HG03103 (cell line): ENCODE results near the gene SLC4A5.
"Not testable (repeated sequence)": the region's sequence is repeated elsewhere in the genome, so short reads cannot be mapped to it uniquely, and the experiment has no call there.

Experiments
- ATAC-seq: cut with Tn5 transposase; IDR thresholded peaks from one replicate; pipeline ENCODE4 v1.9.1; 2021; ENCODE audit warnings: low read depth; ENCODE audit not compliant: unreplicated experiment

Gene SLC4A5

DNA sequence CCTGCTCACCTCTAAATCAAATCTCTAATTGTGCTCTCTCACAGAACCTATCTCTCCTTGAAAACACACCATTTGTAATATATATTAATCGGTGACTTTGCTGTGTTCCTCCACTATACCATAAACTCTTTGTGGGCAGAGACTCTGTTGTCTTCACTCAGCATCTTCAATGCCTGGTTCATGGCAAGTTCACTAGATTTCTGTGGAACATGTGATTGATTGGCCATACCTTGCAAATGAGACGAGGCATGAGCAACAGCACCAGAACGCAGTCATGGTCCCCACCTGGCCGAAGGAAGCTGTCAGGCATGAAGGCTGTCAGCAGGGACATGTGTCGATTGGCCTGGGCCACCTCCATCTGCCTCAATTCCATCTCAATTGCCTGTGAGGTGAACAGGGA lies 25.3 kb upstream of the SLC4A5 start:
- ATAC-seq: no peak

DNA sequence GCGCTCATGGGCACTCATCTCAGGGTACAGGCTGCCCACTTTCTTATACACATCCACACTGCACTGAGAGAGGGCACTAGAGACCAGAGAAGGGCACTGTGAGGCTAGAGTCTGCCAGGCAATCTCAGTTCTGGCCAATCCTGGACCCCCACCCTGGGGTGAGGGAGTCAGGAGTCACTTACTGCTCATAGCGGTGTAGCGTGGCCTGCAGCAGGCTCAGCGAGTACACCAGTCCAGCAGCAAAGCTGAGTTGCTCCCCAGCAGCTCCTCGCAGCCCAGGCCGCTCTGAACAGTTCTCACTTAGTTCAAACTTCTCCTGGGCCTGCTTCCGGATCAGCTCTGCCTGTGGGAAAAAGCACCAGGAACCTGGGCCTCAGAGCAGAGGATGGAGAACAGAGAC lies 24.6 kb upstream of the SLC4A5 start:
- ATAC-seq: no peak

DNA sequence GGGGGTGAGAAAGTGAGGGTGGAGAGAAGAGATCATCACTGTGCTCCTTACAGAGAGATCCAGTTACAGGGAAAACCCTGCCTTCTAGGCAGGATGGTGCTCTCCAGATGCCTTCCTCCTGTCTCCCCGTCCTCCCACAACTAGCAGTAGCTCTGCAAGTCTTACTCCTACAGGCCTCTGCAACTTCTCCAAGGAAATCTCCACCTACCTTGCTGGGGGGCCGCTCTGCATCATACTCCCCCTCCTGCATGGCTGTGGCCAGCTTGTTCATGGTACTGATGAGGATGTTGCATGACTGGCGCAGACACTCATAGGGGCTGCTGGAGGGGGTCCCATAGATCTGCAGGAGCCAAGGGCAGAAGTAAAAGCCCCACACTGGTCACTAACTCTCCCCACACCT lies 22.8 kb upstream of the SLC4A5 start:
- no peak for ATAC-seq

DNA sequence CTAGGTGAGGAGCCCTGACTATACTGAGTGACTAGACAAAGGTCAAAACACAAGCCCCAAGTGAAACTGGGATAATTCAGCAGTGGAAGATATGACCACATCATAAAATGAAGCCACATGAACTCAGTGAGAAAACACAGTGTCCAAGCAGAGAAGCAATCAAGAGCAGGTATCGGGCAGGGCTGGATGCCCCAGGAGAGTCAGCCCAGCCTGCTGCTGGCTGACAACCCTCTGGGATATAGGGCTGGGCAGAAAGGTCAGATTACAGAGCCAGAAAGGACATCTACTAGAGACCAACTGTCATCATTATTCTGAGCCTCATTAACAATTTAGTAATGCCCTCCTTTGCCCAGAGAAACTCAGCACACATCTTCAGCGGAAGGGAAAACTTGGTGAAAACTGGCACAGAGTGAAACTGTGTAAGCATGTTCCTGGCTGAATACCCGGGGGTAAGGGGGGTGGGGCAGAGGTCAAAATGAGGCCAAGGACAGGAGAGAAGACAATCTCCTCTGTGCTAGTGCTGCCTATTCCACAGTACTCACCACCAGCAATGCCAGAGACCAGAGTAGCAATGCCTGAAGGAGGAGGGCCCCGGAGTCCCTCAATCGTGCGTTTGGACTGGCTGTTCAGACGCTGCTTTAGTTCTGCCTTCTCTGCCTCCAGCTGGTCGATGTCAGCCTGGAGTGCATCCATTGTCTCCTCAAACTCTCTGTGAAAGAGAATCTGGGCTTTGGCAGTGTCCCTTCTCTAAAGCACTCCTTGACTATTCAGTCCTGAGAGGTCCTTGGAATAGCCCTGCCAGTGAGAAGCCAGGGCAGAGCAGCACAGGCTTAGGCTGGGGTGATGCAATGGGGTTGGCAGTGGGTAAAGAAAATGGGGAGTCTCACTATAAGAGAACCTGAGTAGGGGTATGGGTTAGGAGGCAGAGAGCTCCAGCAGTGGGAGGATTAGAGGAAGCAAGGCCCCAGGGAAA lies 21.6 kb upstream of the SLC4A5 start:
- ATAC-seq: no peak

DNA sequence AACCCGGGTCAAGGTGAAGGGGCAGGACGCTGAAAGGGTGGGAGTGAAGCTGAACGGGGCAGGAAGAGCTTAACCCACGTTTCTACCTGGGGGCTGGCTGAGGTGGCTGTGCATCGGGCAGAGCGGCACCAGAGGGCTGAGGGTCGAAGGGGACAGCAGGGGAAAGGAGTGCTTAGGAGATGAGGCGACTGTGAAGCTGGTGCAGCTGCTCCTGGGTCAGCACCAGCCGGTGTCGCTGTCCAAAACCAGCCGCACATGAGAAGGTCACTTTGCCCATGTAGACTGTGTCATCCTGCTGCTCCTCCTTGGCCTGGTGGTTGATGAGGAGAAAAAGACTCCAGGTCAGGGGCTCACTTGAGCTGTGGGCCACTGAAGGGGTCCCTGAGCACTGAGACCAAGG lies 18.1 kb upstream of the SLC4A5 start:
- ATAC-seq: no peak

DNA sequence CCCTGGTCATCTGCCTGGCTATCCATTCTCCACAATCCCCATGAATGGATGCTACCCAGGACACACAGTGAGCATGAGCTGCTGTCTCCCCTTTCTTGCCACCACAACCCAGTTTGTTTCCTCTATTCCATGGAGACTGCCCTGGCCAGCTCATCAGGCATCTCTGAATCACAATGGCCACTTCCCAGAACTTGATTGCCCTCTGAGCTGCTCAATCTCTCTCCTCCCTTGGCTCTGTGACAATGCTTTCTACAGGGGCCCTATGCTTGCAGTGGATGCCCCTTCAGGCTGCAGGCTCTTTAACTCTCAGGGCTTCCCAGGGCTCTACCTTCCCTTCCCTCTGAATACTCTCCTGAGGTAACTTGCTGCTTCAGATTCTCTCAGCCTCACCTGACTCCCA lies 14.4 kb upstream of the SLC4A5 start:
- ATAC-seq: no peak

DNA sequence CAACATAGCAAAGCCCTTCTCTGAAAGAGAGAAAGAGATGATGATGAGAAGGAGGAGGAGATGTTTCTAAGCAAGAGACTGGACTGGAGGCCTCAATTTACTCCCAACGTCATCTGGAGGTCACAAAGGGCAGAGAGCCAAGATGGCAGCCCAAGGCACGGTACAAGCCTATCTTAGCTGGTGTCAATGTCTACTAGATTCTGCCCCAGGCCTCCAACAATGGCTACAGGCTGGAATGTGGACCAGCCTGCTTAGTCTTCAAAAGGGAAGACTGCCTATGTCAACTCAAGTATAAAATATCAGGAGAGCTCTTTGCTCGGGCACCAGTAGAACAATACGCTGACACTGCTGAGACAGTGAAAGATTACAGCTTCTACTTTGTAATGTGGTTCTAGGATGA lies 6.7 kb upstream of the SLC4A5 start:
- no peak for ATAC-seq

DNA sequence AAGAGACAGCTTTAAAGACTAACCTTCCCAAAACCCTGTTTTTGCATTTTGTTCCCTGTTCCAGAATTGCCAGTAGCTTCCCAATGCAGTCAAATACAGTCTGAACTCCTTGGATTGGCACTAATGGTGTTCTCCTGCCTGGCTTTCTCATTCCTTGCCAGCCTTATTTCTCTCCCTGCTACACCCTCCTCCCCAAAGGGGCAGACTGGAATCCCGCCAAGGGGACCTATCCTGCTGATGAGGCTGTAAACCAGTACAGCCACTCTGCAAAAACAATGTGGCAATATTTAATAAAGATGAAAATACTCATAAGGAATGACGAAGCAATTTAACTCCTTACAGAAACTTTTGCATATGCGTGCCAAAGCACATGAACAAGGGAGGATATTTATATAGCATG lies 4.5 kb upstream of the SLC4A5 start:
- no peak for ATAC-seq

DNA sequence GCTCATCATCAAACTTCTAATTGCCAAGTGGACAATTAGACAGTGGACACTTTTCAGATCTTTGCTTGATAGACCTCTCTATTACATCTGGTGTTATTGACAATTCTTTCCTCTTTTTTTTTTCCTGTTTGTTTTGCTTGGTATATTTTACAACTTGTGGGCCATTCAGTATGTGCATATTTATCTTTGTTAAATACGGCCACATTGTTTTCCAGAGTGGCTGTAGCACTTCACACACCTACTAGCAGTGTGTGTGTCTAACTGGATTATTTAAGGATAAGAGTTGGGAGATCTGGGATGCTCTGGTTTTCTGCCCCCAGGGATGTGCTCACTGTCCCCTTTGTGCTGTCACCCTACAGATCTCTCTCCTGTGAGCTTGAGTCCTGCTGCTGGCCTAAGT lies 4.1 kb upstream of the SLC4A5 start:
- no peak for ATAC-seq

DNA sequence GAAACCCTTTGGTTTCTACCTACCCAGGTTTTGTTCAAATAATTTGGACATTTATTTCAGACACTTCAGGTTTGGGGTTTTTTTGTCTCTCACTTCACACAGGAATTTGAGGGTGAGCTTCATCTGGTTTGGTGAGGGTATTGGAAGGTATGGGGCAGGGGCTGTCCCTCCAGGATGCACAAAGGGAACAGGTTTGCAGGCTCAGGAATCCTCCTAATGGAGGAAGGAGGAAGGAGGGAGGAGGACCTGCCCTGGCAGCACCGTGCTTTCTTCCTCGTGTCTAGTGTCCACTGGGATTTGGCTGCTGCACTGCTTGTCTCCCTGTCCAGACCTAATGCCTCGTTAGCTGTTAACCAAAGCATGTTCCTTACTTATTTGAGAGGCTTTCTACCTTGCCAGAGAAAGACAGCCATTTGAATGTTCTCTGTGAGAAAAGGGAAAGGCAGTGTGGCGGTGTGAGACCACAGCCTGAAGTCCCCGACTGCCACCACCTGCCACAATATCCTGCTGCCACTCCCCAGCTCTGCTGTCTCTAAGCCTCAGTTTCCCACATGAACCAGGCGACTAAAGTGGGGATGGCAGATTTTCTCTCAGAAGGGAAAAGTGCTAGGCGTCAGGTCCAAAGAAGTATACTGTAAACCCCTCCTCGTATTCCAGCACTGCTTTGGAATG lies 2.2 kb upstream of the SLC4A5 start:
- no peak for ATAC-seq

DNA sequence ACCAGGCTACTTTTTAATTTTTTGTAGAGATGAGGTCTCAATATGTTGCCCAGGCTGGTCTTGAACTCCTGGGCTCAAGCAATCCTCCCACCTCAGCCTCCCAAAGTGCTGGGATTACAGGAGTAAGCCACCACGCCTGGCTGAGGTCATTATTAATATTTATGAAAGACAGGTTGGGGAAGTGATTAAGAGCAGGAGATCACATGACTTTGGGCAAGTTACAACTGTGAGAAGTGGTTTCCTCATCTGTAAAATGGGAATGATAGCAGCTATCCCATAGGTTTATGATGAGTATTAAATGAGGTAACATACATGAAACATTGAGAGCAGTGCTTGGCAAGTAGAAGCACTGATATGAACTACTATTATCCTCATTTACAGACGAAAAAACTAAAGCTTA lies 7.0 kb downstream of the SLC4A5 start:
- ATAC-seq: not testable (repeated sequence)

DNA sequence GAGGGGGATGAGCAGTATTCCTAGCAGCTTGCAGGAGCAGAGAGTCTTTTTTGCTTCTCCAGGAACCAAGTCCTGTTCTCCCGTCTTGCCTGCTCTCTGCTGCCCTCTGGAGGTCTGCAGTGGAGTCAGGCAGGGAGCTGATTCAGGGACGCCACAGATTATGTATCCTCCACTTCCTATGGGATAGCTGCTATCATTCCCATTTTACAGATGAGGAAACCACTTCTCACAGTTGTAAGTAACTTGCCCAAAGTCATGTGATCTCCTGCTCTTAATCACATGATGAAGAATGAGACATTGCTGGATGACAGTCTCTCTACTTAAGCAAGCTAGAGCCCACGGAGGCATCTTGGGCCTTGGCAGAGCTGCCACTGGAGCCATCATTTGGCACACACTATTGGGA lies 8.3 kb downstream of the SLC4A5 start:
- no peak for ATAC-seq

DNA sequence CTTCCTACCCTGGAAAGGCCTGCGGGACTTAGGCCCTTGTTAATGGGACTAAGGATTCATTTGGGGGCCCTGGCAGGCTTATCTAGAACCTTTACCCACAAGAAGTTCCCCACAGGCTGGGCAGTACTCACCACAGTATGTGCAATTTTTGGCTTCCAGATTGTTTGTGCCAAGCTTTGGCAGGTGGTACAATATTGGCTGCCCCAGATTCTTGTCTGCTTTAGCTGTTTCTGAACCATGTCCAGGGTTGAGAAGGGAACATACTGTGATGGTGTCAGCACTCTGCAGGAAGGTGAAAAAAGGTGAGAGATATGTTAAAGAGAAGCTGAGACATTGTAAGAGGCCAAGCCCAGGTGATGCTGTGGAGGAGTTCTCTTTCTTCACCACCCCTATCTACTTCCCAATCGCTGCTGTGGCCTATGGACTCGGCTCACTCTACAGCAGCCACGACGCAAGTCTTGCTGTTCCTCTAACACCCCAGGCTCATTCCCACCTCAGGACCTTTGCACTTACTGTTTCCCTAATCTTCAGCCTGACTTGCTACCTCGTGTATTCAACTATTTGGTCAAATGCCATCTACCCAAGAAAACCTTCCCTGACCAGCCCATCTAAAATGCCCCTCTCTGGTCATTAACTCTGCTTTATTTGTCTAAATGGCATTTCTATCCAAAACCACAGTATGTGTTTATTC lies 9.2 kb downstream of the SLC4A5 start:
- ATAC-seq: no peak

DNA sequence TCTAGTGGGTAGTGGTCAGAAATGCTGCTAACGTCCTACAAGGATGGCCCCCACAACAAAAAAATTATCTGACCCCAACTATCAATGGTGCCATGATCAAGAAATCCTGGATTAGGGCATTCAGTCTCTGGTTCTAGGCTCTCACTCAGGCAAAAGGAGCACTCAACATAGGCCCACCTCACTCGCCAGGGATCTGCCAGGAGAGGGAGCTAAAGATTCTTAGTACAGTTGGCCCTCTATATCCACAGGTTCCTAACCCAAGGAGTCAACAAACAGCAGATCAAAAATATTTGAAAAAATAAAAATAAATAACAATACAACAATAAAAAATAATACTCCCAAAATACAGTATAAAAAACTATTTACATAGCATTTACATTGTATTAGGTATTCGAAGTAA lies 10.0 kb downstream of the SLC4A5 start:
- no peak for ATAC-seq

DNA sequence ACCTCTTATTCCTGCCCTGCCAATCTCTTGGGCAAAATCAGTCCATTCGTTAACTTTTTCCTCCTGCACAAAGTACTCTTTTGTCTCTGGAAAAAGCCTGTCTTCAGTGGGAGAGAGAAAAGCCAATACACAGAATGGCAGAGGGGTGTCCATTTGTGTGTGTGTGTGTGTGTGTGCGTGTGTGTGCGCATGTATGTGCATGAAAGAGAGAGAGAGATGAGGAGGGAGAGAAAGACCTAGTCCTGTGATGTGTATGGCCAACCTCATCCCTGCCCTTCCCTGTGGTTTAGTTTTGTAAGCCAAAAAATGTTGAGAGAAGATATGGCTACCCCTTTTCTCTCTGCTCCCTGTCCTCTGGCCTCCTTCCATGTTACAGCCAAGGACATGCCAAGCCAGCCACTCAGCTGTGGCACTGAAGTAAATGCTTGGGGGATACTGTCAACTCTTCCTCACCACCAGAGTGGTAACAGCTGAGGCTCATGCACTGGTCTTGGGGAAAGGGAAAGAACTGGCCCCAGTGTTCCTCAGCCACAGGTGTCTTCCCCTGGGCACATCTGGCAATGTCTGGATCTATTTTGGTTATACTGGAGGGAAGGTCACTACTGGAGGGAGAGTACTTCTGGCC lies 10.6 kb downstream of the SLC4A5 start:
- ATAC-seq: no peak

DNA sequence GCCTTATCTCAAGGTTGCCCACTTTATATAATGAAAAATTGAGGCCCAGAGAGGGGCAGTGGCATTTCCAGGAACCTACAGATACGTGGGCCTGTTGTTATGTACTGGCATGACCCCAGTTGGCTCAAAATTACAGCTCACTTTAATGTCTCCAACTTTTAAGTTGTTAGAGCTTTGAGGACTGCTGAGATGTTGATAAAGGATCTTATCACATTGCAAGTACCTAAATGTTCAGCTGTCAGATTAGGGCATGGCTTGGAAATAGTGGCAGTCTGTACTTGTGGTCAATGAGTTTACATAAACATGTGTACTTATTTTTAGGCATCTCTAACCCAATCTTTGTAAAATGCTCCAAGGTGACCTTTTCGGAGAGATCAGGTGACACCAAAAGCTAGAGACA lies 14.6 kb downstream of the SLC4A5 start:
- no peak for ATAC-seq

DNA sequence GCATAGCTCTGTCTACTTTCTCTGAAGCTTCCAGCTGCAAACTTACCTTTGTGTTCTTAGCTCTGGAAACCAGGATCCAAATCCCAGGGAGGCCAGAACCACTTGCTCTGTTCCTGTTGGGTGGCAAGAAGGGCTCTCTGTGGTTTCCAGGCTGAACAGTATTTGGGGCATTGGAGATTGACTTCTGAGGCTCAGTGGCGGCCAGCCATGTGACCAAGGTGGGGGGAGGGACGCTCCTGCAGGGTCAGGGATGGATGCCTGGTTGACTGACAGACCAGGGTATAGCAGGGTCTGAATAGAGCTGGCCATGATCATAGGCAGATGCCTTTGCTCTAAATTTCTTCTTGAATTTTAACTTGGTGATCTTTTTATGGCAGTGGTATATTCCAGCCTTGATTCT lies 15.1 kb downstream of the SLC4A5 start:
- no peak for ATAC-seq

DNA sequence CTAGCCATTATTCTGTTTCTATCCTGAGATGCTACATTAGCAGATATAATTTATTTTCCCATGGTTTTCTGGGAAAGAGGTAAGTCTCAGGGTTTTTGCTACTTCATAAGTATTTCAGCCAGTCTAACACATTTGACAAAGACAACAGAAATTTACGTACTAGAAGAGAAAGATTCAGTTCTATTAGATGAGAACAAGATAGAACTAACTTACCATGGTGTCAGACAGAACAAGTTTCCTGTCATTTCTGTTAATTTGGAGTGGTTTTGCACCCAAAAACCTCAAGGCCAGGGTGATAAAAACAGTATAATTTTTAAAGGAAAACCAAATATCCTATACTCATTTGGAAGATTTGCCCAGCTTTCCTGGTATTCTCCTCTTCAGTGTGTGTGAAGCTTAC lies 15.6 kb downstream of the SLC4A5 start:
- ATAC-seq: no peak

DNA sequence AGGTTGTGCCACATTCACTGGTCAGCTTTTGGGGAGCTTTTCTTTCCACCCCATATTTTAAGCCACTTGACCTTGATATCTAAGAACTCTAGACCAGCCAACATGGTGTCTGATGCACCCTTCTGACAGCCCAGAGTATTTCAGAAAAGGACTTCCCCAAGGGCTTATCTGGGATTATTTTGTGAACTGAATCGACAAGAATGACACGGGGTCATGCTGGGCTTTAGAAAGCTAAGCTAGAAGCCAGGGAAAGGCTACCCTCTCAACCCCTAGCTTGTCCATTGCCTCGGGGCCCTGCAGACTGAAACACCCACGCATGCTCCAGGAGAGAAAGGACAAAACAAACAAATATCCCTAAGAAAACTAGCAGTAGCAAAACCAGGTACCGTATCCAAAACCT lies 16.0 kb downstream of the SLC4A5 start:
- ATAC-seq: no peak

DNA sequence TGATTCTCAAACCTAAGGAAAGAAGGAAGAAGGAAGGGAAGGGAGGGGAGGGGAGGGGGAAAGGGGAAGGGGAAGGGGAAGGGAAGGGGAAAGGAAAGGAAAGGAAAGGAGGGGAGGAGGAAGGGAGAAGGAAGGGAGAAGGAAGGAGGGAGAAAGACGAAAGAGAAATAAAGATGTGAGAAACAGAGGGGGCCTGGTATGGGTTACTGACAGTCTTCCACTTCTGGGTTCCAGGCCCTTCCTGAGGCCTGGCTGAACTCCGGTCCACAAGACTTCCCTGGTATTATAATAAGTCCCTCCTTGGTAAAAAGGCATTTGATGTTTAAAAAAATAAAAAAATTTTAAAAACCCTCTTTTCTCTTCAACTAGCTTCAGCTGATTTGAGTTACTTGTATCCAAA lies 17.4 kb downstream of the SLC4A5 start:
- ATAC-seq: no peak

DNA sequence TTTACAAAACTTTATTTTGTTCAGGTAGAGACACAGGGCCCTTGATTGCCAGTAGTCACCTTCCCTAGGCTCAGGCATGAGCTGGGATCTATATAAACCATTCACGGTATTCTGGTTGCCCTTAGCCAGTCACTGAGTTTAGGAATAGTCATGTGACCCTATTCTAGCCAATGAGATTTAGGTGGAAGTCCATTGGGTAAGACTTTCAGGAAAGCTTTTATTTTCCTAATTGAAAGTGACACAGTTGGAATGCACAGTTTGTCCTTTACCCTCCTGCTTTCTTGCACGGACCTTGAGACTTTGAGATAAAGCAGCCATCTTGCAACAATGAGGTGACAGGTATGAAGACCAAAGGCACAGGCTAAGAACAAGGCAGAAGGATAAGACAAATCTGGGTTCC lies 21.5 kb downstream of the SLC4A5 start:
- no peak for ATAC-seq
